Measurements from ENCODE around the gene CDK14. TPM values are rescaled to one million over a fixed set of nuclear protein-coding genes. Genes with fewer than 3 reads are reported as not detected.
A peak's percentile ranks its signal among the peaks of the same experiment; 100 is the strongest.
"Not testable (repeated sequence)": the region's sequence is repeated elsewhere in the genome, so short reads cannot be mapped to it uniquely, and the experiment has no call there.

The CDK14 gene
- total RNA-seq, 1 experiment from 2014 or later, result 6.5 TPM

GRCh38 chr7:90788052-90788451, 191.9 kb downstream of the CDK14 start:
- no peak for DNase-seq (ENCODE audit: low read depth)

- DNase-seq (ENCODE audit: low read depth), result no peak
These were observed 193.7 kb downstream of the CDK14 start for GRCh38 chr7:90789736-90790306.

GRCh38 chr7:90791596-90791995, 195.5 kb downstream of the CDK14 start:
- DNase-seq (ENCODE audit: low read depth), result no peak

GRCh38 chr7:90792301-90792700, 196.2 kb downstream of the CDK14 start:
- DNase-seq (ENCODE audit: low read depth), result no peak

GRCh38 chr7:90794234-90794633, 198.1 kb downstream of the CDK14 start:
- not testable (repeated sequence) for DNase-seq (ENCODE audit: low read depth)

- DNase-seq (ENCODE audit: low read depth), result no peak
These were observed 201.5 kb downstream of the CDK14 start for GRCh38 chr7:90797596-90797995.

- peak; percentile 16 for DNase-seq (ENCODE audit: low read depth)
These were observed 208.2 kb downstream of the CDK14 start for GRCh38 chr7:90804370-90804769.

GRCh38 chr7:90815552-90815951, 219.4 kb downstream of the CDK14 start:
- DNase-seq (ENCODE audit: low read depth), result not testable (repeated sequence)

- peak; percentile 97 for DNase-seq (ENCODE audit: low read depth)
These were observed 220.5 kb downstream of the CDK14 start for GRCh38 chr7:90816511-90817142.

- DNase-seq (ENCODE audit: low read depth), result no peak
These were observed 221.0 kb downstream of the CDK14 start for GRCh38 chr7:90817151-90817550.

- DNase-seq (ENCODE audit: low read depth), result no peak
These were observed 221.7 kb downstream of the CDK14 start for GRCh38 chr7:90817846-90818245.

- DNase-seq (ENCODE audit: low read depth), result no peak
These were observed 222.2 kb downstream of the CDK14 start for GRCh38 chr7:90818341-90818740.

- DNase-seq (ENCODE audit: low read depth), result no peak
These were observed 226.0 kb downstream of the CDK14 start for GRCh38 chr7:90821961-90822620.

GRCh38 chr7:90824386-90825307, 228.5 kb downstream of the CDK14 start:
- DNase-seq (ENCODE audit: low read depth), result peak; percentile 71

- DNase-seq (ENCODE audit: low read depth), result peak; percentile 12
These were observed 229.7 kb downstream of the CDK14 start for GRCh38 chr7:90825779-90826178.

- DNase-seq (ENCODE audit: low read depth), result no peak
These were observed 232.5 kb downstream of the CDK14 start for GRCh38 chr7:90828601-90829000.

GRCh38 chr7:90830308-90830707, 234.2 kb downstream of the CDK14 start:
- DNase-seq (ENCODE audit: low read depth), result no peak

GRCh38 chr7:90832726-90833125, 236.6 kb downstream of the CDK14 start:
- DNase-seq (ENCODE audit: low read depth), result no peak

GRCh38 chr7:90833443-90833842, 237.3 kb downstream of the CDK14 start:
- peak; percentile 4 for DNase-seq (ENCODE audit: low read depth)

GRCh38 chr7:90834771-90835170, 238.7 kb downstream of the CDK14 start:
- DNase-seq (ENCODE audit: low read depth), result peak; percentile 12

- no peak for DNase-seq (ENCODE audit: low read depth)
These were observed 239.7 kb downstream of the CDK14 start for GRCh38 chr7:90835861-90836260.

- no peak for DNase-seq (ENCODE audit: low read depth)
These were observed 240.8 kb downstream of the CDK14 start for GRCh38 chr7:90836937-90837336.

Measured in M059J (cell line).